Coronary artery (tissue), 2 donors: ENCODE measurements around the gene NLGN1.

Experiments
- DNase-seq: peaks from one replicate; pipeline ENCODE4 v3.0.0-alpha.2; 2017; ENCODE audit warnings: low spot score
- H3K27ac ChIP-seq, 2 donors: fragments of 200-600 bp; sonication (generic); one replicate each; pipeline ENCODE4 v1.5.1; 2016 to 2019
- H3K4me3 ChIP-seq: fragments of 200-600 bp; sonication (generic); 2 replicates; pipeline ENCODE4 v1.5.1; 2016; ENCODE audit warnings: mild to moderate bottlenecking, moderate library complexity
- CTCF ChIP-seq: fragments of 200-600 bp; sonication (generic); IDR thresholded peaks from one replicate; pipeline ENCODE4 v1.5.1; 2019; ENCODE audit warnings: antibody characterized with exemption

NLGN1 gene

GRCh38 chr3:174116421-174116820 lies 718.9 kb downstream of the NLGN1 start:
- no peak overlapping the region for H3K27ac ChIP-seq
- DNase-seq: no peak
- no peak for TF ChIP-seq CTCF
- H3K4me3 ChIP-seq: no peak overlapping the region

- DNase-seq: no peak
- Histone ChIP-seq H3K27ac (no peak overlapping the region), H3K4me3 (no peak overlapping the region)
- no peak for TF ChIP-seq CTCF
Measured at GRCh38 chr3:174120997-174121396, 723.5 kb downstream of the NLGN1 start.

GRCh38 chr3:174122411-174122810 lies 724.9 kb downstream of the NLGN1 start:
- DNase-seq: no peak
- Histone ChIP-seq H3K27ac (no peak overlapping the region), H3K4me3 (no peak overlapping the region)
- TF ChIP-seq CTCF: no peak

GRCh38 chr3:174125267-174125824 lies 727.8 kb downstream of the NLGN1 start:
- DNase-seq: no peak
- Histone ChIP-seq H3K27ac (no peak overlapping the region), H3K4me3 (no peak overlapping the region)
- TF ChIP-seq CTCF: peak; percentile 21

GRCh38 chr3:174126990-174127758 lies 729.6 kb downstream of the NLGN1 start:
- no peak for DNase-seq
- TF ChIP-seq CTCF: no peak
- Histone ChIP-seq H3K4me3 (no peak overlapping the region), H3K27ac (no peak overlapping the region)

- H3K27ac ChIP-seq: no peak overlapping the region
- no peak for TF ChIP-seq CTCF
- no peak overlapping the region for H3K4me3 ChIP-seq
- no peak for DNase-seq
Measured at GRCh38 chr3:174132006-174132405, 734.5 kb downstream of the NLGN1 start.
